Activated CD4-positive, alpha-beta T cell treated with anti-CD3 and anti-CD28 coated beads, Interleukin-2, amount 10 ng/mL, durations not matched to agents 7 days and 5 days (primary cell): ENCODE data around the gene PARD3B. TPM values are rescaled to one million over a fixed set of nuclear protein-coding genes. Genes with fewer than 3 reads are reported as not detected.

Source experiments
- CTCF ChIA-PET: fragments of 350-600 bp; sonication (Branson Sonifier 250); formaldehyde crosslinking; loops from one replicate; lab custom pipeline; 2021; ENCODE audit warnings: antibody characterized with exemption; lab: Charles Lee
- POLR2A ChIA-PET: fragments of 350-600 bp; sonication (Branson Sonifier 250); formaldehyde crosslinking; loops from one replicate; lab custom pipeline; 2021; ENCODE audit warnings: antibody characterized with exemption; lab: Charles Lee
- DNase-seq: peaks from one replicate; pipeline ENCODE4 v3.0.0-alpha.2; 2020
- H3K27ac Mint-ChIP-seq: one replicate; pipeline ENCODE4 v1.8.0; 2021; ENCODE audit warnings: mild to moderate bottlenecking, moderate library complexity, mixed read lengths
- H3K27me3 Mint-ChIP-seq: one replicate; pipeline ENCODE4 v1.8.0; 2021; ENCODE audit warnings: mixed read lengths
- H3K36me3 Mint-ChIP-seq: one replicate; pipeline ENCODE4 v1.8.0; 2021; ENCODE audit warnings: low read depth, mixed read lengths
- H3K4me1 Mint-ChIP-seq: one replicate; pipeline ENCODE4 v1.8.0; 2021; ENCODE audit warnings: mixed read lengths
- H3K4me3 Mint-ChIP-seq: one replicate; pipeline ENCODE4 v1.8.0; 2021; ENCODE audit warnings: mild to moderate bottlenecking, moderate library complexity, mixed read lengths
- H3K9me3 Mint-ChIP-seq: one replicate; pipeline ENCODE4 v1.8.0; 2021; ENCODE audit warnings: mixed read lengths
- total RNA-seq, 2 experiments: library from RNA; stranded (reverse); gene quantifications; one replicate each; pipeline ENCODE4 v1.2.3, GENCODE V29; 2021

PARD3B gene
- total RNA-seq, 2 experiments from 2014 or later: 0.50 to 0.77 TPM

DNA sequence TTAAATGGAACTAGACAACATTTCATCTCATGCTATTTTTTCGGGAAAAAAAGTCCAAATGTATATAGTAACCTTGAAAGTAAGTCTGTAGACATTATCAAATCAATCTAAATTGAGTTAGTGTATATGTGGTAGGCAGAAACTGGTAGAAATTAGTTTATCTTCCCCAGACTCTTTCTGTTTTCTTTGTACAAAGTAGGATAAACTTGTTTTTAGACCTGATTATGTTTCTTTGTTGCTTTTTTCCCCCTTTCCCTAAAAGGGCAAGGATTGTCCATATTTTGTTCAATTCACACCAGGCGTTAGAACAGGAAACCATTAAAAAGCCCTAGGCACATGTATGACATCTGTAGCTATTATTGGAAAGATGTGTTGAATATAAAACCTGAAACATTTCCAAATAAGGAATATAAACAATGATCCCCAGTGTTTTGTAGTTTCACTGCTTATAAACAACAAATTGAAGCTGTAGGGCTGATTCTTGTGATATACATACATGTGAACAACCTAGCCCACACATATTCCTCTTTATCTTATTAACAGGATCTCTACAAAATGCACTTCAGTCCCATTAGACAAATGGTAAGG, 528.3 kb downstream of the PARD3B start:
- peaks cover 32% of the 10 kb centered on the region for H3K36me3 Mint-ChIP-seq
- H3K27me3 Mint-ChIP-seq: peaks cover 3% of the 10 kb centered on the region
- ChIA-PET CTCF (interaction anchor here (0.6 kb wide), 1 partner anchor 50 kb away, joined by 3 read pairs; no protein-coding TSS in a partner anchor), POLR2A (no interaction called here)
- H3K4me3 Mint-ChIP-seq: no peak overlapping the region
- DNase-seq: no peak
- H3K27ac Mint-ChIP-seq: no peak overlapping the region
- peaks cover 36% of the 10 kb centered on the region for H3K4me1 Mint-ChIP-seq
- peaks cover 26% of the 10 kb centered on the region for H3K9me3 Mint-ChIP-seq

DNA sequence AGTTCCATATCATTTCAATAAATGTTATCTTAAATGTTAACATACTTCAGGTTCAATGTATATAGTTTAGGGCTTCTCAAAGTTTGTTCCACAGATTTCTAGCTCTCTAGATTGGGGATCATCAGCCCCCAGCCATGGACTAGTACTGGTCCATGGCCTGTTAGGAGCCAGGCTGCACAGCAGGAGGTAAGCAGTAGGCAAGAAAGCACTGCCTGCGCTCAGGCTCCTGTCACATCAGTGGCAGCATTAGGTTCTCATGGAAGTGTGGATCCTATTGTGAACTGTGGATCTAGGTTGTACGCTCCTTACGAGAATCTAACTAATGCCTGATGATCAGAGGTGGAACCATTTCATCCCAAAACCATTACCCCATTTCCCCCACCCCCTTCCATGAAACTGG, 531.1 kb downstream of the PARD3B start:
- Mint-ChIP-seq H3K27me3 (no peaks in the 10 kb centered on the region), H3K4me3 (peak overlapping the region; percentile 57), H3K27ac (peak overlapping the region; percentile 98), H3K4me1 (peaks cover 49% of the 10 kb centered on the region), H3K9me3 (peaks cover 21% of the 10 kb centered on the region), H3K36me3 (peaks cover 33% of the 10 kb centered on the region)
- CTCF ChIA-PET: no interaction called here
- DNase-seq: no peak
- POLR2A ChIA-PET: no interaction called here

DNA sequence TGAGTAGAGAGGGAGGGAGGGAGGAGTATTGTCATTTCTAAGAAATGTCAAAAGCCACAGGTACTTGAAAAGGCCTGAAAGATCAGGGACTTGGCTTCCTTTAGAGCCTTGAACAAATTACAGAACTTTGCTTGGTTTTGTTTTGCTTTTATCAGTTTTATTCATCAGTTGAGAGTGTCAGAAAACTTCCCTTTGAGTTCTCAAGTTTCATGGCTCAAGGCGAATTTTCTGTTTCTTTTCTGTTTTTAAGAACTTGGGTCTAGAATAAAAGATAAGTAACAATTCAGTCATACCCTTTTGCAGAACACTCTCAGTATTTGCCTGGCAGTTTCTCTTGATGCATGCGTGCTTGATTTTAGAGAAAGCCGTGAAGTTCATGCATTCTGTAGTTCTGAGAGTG, 531.9 kb downstream of the PARD3B start:
- POLR2A ChIA-PET: no interaction called here
- CTCF ChIA-PET: no interaction called here
- Mint-ChIP-seq H3K4me3 (peak overlapping the region; percentile 57), H3K27me3 (no peaks in the 10 kb centered on the region), H3K27ac (peak overlapping the region; percentile 98), H3K9me3 (peaks cover 21% of the 10 kb centered on the region), H3K36me3 (peaks cover 34% of the 10 kb centered on the region), H3K4me1 (peaks cover 49% of the 10 kb centered on the region)
- DNase-seq: peak; percentile 45

DNA sequence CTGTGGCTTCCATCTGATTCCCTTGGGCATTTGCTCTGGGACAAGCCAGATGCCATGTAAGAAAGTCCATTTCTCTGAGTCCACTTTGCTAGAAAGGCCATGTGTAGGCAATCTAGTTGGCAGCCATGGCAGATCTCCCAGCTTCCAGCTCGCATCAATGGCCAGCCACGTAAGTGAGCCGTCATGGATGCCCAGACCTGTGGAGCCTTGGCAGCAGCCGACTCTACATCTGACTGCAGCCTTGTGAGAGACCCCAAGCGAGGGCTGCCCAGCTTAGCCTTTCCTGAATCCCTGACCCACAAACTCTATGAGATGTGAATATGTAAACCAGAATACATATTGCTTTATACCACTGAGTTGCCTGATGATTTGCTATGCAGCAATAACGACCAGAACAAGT, 533.5 kb downstream of the PARD3B start:
- Mint-ChIP-seq H3K27ac (peak overlapping the region; percentile 98), H3K4me1 (peaks cover 50% of the 10 kb centered on the region), H3K27me3 (no peaks in the 10 kb centered on the region), H3K36me3 (peaks cover 33% of the 10 kb centered on the region), H3K4me3 (no peak overlapping the region), H3K9me3 (peaks cover 15% of the 10 kb centered on the region)
- ChIA-PET CTCF (no interaction called here), POLR2A (no interaction called here)
- no peak for DNase-seq

DNA sequence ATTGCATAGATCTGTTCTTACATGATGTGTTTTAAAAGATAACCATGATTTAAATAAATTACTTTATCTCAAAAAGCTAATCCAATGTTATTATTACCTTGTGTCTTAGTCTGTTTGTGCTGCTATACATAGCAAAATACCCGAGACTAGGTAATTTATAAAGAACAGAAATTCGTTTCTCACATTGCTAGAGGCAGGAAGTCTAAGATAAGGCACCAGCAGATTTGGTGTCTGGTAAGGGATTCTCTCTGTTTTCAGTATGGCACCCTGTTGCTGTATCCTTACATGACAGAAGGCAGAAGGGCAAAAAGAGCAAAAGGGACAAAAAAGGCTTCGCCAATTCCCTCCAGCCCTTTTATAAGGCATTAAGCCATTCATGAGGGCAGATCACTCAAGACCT, 533.9 kb downstream of the PARD3B start:
- no peaks in the 10 kb centered on the region for H3K27me3 Mint-ChIP-seq
- peaks cover 15% of the 10 kb centered on the region for H3K9me3 Mint-ChIP-seq
- CTCF ChIA-PET: interaction anchor here (1.3 kb wide), 1 partner anchor 127 kb away, joined by 3 read pairs; no protein-coding TSS in a partner anchor
- no peak overlapping the region for H3K4me3 Mint-ChIP-seq
- peaks cover 52% of the 10 kb centered on the region for H3K4me1 Mint-ChIP-seq
- H3K36me3 Mint-ChIP-seq: peaks cover 33% of the 10 kb centered on the region
- H3K27ac Mint-ChIP-seq: peak overlapping the region; percentile 98
- POLR2A ChIA-PET: no interaction called here
- DNase-seq: no peak

DNA sequence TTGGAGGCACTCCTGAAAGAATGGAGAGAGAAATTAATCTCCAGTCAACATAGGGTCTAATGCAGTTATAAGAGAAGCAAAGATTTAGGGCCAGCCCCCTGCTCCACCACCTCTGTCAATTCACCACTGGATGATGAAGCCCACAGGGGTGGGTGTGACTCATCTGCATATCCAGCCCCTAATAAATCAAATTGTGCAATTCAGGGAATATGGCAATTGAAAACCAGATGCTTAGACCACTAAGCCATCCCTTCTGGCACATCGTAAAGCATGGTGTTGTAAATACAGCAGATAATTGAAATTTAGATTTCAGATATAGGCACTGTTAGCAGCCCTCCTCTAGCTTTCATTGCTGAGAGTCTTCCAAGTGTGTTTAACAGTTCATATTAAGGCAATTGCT, 541.4 kb downstream of the PARD3B start:
- peaks cover 7% of the 10 kb centered on the region for H3K9me3 Mint-ChIP-seq

DNA sequence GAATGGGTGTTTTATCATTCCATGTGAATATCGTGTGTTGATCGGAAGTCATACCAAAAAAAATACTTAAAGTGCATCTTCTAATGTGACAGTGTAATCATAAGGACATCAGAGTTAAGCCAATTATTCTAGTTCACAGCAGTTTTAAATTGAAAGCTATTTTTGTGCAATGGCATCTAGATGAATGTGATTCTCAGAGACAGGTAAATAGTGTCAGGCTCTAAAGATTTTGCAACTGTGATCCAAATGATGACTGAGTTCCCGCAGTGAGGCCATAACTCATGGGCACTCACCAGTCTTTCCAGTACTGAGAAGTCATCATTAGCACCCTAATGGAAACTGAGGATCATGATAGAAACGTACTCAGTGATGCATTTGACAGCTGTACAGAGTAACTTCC, 542.6 kb downstream of the PARD3B start:
- peaks cover 21% of the 10 kb centered on the region for H3K4me1 Mint-ChIP-seq
- ChIA-PET CTCF (no interaction called here), POLR2A (no interaction called here)

More for the DNA sequence above, 541.4 kb downstream of the PARD3B start:
- H3K4me3 Mint-ChIP-seq: no peak overlapping the region
- H3K27ac Mint-ChIP-seq: no peak overlapping the region
- peaks cover 8% of the 10 kb centered on the region for H3K36me3 Mint-ChIP-seq
- H3K27me3 Mint-ChIP-seq: no peaks in the 10 kb centered on the region
- no peak for DNase-seq
- ChIA-PET CTCF (interaction anchor here (0.7 kb wide), 1 partner anchor 201 kb away, joined by 3 read pairs; no protein-coding TSS in a partner anchor), POLR2A (no interaction called here)
- H3K4me1 Mint-ChIP-seq: peaks cover 12% of the 10 kb centered on the region

DNA sequence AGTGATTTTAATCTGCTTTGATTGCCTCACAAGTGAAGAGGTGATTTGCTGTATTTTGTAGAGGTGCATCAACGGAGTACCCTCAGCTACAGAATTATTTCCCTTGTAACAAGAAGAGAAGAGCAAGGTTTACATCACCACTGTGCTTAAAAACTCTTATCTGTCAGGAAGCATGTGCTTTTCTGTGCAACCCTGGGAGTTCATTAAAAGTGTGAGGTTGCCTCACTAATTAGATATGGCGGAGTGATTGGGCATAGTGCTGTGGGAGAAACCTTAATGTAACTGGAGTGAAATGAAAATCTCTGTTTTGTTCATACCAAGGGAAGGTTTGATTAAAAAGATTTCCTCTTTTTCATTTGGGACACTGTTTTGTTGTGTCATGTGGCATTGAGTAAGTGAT, 544.7 kb downstream of the PARD3B start:
- no peaks in the 10 kb centered on the region for H3K27me3 Mint-ChIP-seq
- no peak overlapping the region for H3K4me3 Mint-ChIP-seq
- DNase-seq: no peak
- H3K9me3 Mint-ChIP-seq: peaks cover 20% of the 10 kb centered on the region
- ChIA-PET POLR2A (no interaction called here), CTCF (no interaction called here)
- H3K4me1 Mint-ChIP-seq: peaks cover 17% of the 10 kb centered on the region
- H3K27ac Mint-ChIP-seq: no peak overlapping the region
- peaks cover 5% of the 10 kb centered on the region for H3K36me3 Mint-ChIP-seq

More for the DNA sequence above, 542.6 kb downstream of the PARD3B start:
- no peak overlapping the region for H3K4me3 Mint-ChIP-seq
- H3K36me3 Mint-ChIP-seq: peaks cover 10% of the 10 kb centered on the region
- no peak for DNase-seq
- H3K9me3 Mint-ChIP-seq: peaks cover 14% of the 10 kb centered on the region
- no peak overlapping the region for H3K27ac Mint-ChIP-seq
- H3K27me3 Mint-ChIP-seq: no peaks in the 10 kb centered on the region

DNA sequence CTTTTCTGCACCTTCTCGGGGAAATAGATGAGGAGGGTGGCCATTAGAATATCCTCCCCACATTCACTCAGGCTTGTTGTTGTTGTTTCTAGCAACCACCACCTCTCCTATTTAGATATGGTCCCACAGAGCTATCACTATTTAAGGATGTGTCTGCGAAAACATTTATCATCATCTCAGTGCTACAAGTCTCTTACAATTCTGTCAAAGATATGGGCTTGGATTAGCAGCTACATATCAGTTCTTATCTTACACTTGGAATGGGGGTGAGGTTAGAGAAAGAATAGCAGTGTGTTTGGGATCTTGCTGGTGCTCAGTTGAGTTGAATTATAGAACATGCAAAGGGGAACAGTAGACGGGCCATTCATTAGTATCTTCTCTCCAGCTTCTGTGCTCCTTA, 546.1 kb downstream of the PARD3B start:
- no peaks in the 10 kb centered on the region for H3K27me3 Mint-ChIP-seq
- DNase-seq: no peak
- peaks cover 17% of the 10 kb centered on the region for H3K4me1 Mint-ChIP-seq
- ChIA-PET CTCF (no interaction called here), POLR2A (no interaction called here)
- H3K27ac Mint-ChIP-seq: no peak overlapping the region
- peaks cover 9% of the 10 kb centered on the region for H3K36me3 Mint-ChIP-seq
- peaks cover 20% of the 10 kb centered on the region for H3K9me3 Mint-ChIP-seq
- H3K4me3 Mint-ChIP-seq: no peak overlapping the region

DNA sequence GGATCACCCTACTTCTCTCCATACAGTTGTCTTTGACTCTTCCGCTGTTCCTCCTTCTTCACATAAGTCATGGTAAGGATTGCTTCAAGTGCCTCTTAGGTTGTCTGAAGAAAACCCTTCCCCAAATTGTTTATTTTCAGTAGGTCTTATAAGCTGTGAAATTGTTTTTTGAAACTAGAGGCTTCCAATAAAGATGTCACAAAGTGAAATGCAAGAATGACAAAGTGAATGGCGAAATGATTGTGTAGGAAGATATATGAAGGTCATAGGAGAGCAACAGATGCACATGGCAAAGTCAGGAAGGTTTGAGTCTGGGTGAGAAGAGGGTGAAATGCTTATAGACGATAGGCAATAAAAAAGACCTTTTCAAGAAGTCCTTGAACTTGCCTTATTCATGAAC, 548.8 kb downstream of the PARD3B start:
- H3K27ac Mint-ChIP-seq: no peak overlapping the region
- no peak overlapping the region for H3K4me3 Mint-ChIP-seq
- ChIA-PET POLR2A (no interaction called here), CTCF (interaction anchor here (0.6 to 1.5 kb wide), 3 partner anchors 37 to 949 kb away, joined by 3 to 4 read pairs (median 4); no protein-coding TSS in a partner anchor)
- peaks cover 17% of the 10 kb centered on the region for H3K9me3 Mint-ChIP-seq
- peaks cover 9% of the 10 kb centered on the region for H3K36me3 Mint-ChIP-seq
- no peak for DNase-seq
- H3K27me3 Mint-ChIP-seq: no peaks in the 10 kb centered on the region
- peaks cover 17% of the 10 kb centered on the region for H3K4me1 Mint-ChIP-seq

DNA sequence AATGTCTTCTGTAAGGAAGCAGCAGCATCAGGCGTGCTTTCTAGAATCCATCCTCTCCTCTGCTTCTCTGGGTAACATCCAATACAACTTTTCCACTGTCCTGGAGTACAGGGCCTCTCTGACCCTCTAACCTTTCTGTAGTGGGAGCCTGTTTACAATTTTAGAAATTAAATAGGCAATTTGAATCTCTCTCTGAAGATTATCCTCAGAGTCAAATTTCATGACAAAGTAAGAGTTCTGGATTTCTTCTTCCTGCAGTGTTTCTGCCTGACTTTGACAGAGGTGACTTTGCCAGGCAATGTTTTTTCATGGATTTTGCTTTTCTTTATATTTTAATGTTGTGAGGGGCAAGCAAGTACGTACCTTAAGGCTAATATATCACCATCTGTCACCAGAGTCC, 558.4 kb downstream of the PARD3B start:
- no peak for DNase-seq
- H3K9me3 Mint-ChIP-seq: no peaks in the 10 kb centered on the region
- H3K4me3 Mint-ChIP-seq: no peak overlapping the region
- ChIA-PET POLR2A (no interaction called here), CTCF (no interaction called here)
- H3K27ac Mint-ChIP-seq: no peak overlapping the region
- H3K36me3 Mint-ChIP-seq: peaks cover 1% of the 10 kb centered on the region
- H3K27me3 Mint-ChIP-seq: peaks cover 2% of the 10 kb centered on the region
- no peaks in the 10 kb centered on the region for H3K4me1 Mint-ChIP-seq

DNA sequence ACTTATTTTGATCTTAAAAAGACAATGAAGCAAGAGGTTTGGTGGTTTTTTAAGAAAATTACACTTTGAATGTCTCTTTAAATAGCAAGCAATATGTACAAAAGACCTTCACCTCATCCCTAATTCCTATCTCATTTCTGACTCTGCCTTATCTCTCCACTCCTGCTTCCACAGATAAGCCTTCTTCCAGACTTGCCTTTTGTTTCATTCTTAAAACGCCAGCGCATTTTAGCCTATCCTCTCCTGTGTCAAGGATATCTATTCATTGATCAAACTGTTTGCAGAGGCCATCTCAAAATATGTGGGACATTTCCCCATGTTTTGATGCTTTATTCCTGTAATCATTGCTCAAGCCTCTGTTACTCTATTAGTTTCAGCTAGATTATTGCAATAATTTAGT, 562.5 kb downstream of the PARD3B start:
- POLR2A ChIA-PET: no interaction called here
- CTCF ChIA-PET: no interaction called here

DNA sequence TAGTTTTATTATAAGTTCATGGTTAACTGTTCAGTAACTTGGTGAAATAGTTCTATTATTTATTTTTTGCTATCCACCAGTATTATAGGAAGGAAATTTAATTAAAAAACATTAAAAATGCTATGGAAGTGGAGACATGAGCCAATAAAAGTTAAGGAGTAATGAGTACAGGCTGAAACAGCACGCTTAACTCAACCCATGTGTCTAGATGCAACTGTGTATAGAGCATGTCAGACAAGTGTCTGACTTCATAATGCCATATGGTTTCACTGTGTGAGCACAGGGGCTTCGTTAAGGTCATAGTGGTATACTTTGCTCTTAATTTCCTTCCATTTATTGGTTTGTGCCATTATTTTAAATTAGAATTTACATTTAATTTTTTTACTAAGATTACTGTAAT, 570.2 kb downstream of the PARD3B start:
- DNase-seq: no peak
- POLR2A ChIA-PET: no interaction called here
- CTCF ChIA-PET: no interaction called here
- H3K4me1 Mint-ChIP-seq: peaks cover 1% of the 10 kb centered on the region
- H3K27me3 Mint-ChIP-seq: no peaks in the 10 kb centered on the region
- no peak overlapping the region for H3K4me3 Mint-ChIP-seq
- H3K9me3 Mint-ChIP-seq: peaks cover 4% of the 10 kb centered on the region
- H3K36me3 Mint-ChIP-seq: peaks cover 3% of the 10 kb centered on the region
- H3K27ac Mint-ChIP-seq: no peak overlapping the region

More for the DNA sequence above, 562.5 kb downstream of the PARD3B start:
- Mint-ChIP-seq H3K27ac (no peak overlapping the region), H3K9me3 (no peaks in the 10 kb centered on the region), H3K27me3 (peaks cover 2% of the 10 kb centered on the region), H3K36me3 (peaks cover 1% of the 10 kb centered on the region), H3K4me1 (no peaks in the 10 kb centered on the region), H3K4me3 (no peak overlapping the region)
- no peak for DNase-seq

DNA sequence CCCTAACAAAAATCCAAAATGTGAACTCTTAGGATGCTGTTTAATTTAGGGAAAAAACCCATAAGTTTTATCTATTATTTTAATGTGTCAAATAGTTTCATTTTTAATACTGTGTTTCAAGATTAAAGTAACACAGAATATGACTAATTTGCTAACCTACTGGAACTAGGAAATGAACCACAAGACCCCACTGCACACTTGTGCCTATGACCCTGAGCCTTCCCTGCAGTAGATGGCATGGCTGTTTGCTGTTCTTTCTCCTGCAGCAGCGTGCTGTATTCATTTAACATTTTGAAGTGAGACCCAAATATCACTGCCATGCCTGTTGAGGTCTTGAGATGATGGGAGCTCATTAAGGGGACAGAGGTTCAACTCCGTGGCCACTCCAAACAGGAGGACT, 571.9 kb downstream of the PARD3B start:
- POLR2A ChIA-PET: no interaction called here
- no peak for DNase-seq
- no peaks in the 10 kb centered on the region for H3K27me3 Mint-ChIP-seq

More for the DNA sequence above, 571.9 kb downstream of the PARD3B start:
- Mint-ChIP-seq H3K4me1 (peaks cover 1% of the 10 kb centered on the region), H3K9me3 (peaks cover 4% of the 10 kb centered on the region), H3K27ac (no peak overlapping the region), H3K4me3 (no peak overlapping the region), H3K36me3 (peaks cover 3% of the 10 kb centered on the region)
- CTCF ChIA-PET: interaction anchor here (1.2 kb wide), 1 partner anchor 13 kb away, joined by 6 read pairs; no protein-coding TSS in a partner anchor
